DMS53 treated with DMSO at 0.1 percent for 48 hours (cell line): ENCODE data around the gene ZNF782.
"Not testable (repeated sequence)": the region's sequence is repeated elsewhere in the genome, so short reads cannot be mapped to it uniquely, and the experiment has no call there.

Source experiments
- DNase-seq: peaks from one replicate; lab custom pipeline; 2025; ENCODE audit not compliant: unreplicated experiment; lab: John Stamatoyannopoulos, UW

ZNF782 gene

GRCh38 chr9:96854651-96855273 is 448 bp upstream of the ZNF782 start:
- DNase-seq = no peak

GRCh38 chr9:96852676-96853075 is 1.6 kb downstream of the ZNF782 start:
- DNase-seq = no peak

- DNase-seq = no peak
These were observed 10.3 kb downstream of the ZNF782 start for GRCh38 chr9:96844040-96844439.

- no peak for DNase-seq
These were observed 35.8 kb downstream of the ZNF782 start for GRCh38 chr9:96818533-96818932.

- DNase-seq = no peak
These were observed 36.3 kb downstream of the ZNF782 start for GRCh38 chr9:96817973-96818372.

GRCh38 chr9:96813607-96814006 is 40.7 kb downstream of the ZNF782 start:
- no peak for DNase-seq

- DNase-seq = not testable (repeated sequence)
These were observed 55.4 kb downstream of the ZNF782 start for GRCh38 chr9:96798959-96799358.

- DNase-seq = no peak
These were observed 70.3 kb downstream of the ZNF782 start for GRCh38 chr9:96784021-96784420.

GRCh38 chr9:96782235-96782634 is 72.1 kb downstream of the ZNF782 start:
- DNase-seq = no peak

- no peak for DNase-seq
These were observed 72.8 kb downstream of the ZNF782 start for GRCh38 chr9:96781552-96781951.

- DNase-seq = no peak
These were observed 75.2 kb downstream of the ZNF782 start for GRCh38 chr9:96779089-96779488.

- DNase-seq = no peak
These were observed 76.9 kb downstream of the ZNF782 start for GRCh38 chr9:96777426-96777864.

GRCh38 chr9:96771124-96771523 is 83.2 kb downstream of the ZNF782 start:
- DNase-seq = no peak

- no peak for DNase-seq
These were observed 84.3 kb downstream of the ZNF782 start for GRCh38 chr9:96769989-96770388.
